ENCODE measurements around the gene PECR. TPM values are rescaled to one million over a fixed set of nuclear protein-coding genes. Genes with fewer than 3 reads are reported as not detected.

Gene PECR
- total RNA-seq, 2 experiments from 2014 or later: 17.0 to 20.8 TPM

Other genes with a start within 250 kb of the PECR start
- 1 to 10 TPM; 9.1 to 9.8 TPM for gene MREG, start 68.3 kb downstream of the PECR start, total RNA-seq
- 1 to 10 TPM; 1.6 to 1.8 TPM for gene TMEM169, start 110 bp upstream of the PECR start, total RNA-seq
- gene XRCC5, start 27.5 kb upstream of the PECR start, total RNA-seq: 100 to 1,000 TPM; 395 to 536 TPM